ENCODE data around the gene RECQL. TPM values are rescaled to one million over a fixed set of nuclear protein-coding genes. Genes with fewer than 3 reads are reported as not detected.
"Not testable (repeated sequence)": the region's sequence is repeated elsewhere in the genome, so short reads cannot be mapped to it uniquely, and the experiment has no call there.

The RECQL gene
- total RNA-seq, 1 donor from 2014 or later: 77.6 TPM

GRCh38 chr12:21434699-21435098, 66.7 kb downstream of the RECQL start:
- intact Hi-C loops (cut with micrococcal nuclease): loop anchor here (5.0 to 10.0 kb wide), 2 partner anchors 137 to 1990 kb away; no protein-coding TSS in a partner anchor

GRCh38 chr12:21433525-21433924, 67.9 kb downstream of the RECQL start:
- intact Hi-C loops (cut with micrococcal nuclease): loop anchor here (10.0 kb wide), 1 partner anchor 1989 kb away; no protein-coding TSS in a partner anchor

- intact Hi-C loops (cut with micrococcal nuclease): loop anchor here (10.0 kb wide), 1 partner anchor 1985 kb away; no protein-coding TSS in a partner anchor
Observed at GRCh38 chr12:21429994-21430393, 71.4 kb downstream of the RECQL start.

- intact Hi-C loops (cut with micrococcal nuclease): no loop called here
Observed at GRCh38 chr12:21428241-21428640, 73.2 kb downstream of the RECQL start.

- intact Hi-C loops (cut with micrococcal nuclease): not testable (repeated sequence)
Observed at GRCh38 chr12:21419009-21419699, 82.3 kb downstream of the RECQL start.

Other genes with a start within 250 kb of the RECQL start
- 0.37 TPM in 1 of 2 replicates, not detected in the other for gene SLCO1A2, start 166.7 kb downstream of the RECQL start, total RNA-seq
- not detected in 2 replicates for gene IAPP, start 128.7 kb downstream of the RECQL start, total RNA-seq
- 34.9 and 35.8 TPM in 2 replicates for gene PYROXD1, start 64.0 kb downstream of the RECQL start, total RNA-seq
- 46.3 and 48.9 TPM in 2 replicates for gene GOLT1B, start 154 bp upstream of the RECQL start, total RNA-seq
- 0.95 and 1.2 TPM in 2 replicates for gene SPX, start 24.7 kb upstream of the RECQL start, total RNA-seq
- 0.24 TPM in 1 of 2 replicates, not detected in the other for gene GYS2, start 103.2 kb upstream of the RECQL start, total RNA-seq
- gene LDHB, start 156.2 kb upstream of the RECQL start, total RNA-seq: 1,000 and 1,026 TPM in 2 replicates

Data from T-helper 1 cell treated with Interleukin-12 subunit alpha and Interleukin-12 subunit beta and Interleukin-4 antibody, amounts not matched to agents 30 ng/mL and 1 ng/mL, for 36 hours (primary cell).